GM23248 (cell line): ENCODE data around the gene MYOD1.

Experiments used
- EZH2 ChIP-seq: fragments of 200-600 bp; sonication (generic); IDR thresholded peaks from 2 replicates; pipeline ENCODE4 v1.6.1; 2018; ENCODE audit warnings: antibody characterized with exemption, mild to moderate bottlenecking; ENCODE audit not compliant: insufficient read depth, poor library complexity, severe bottlenecking
- EZH2phosphoT487 ChIP-seq: fragments of 200-600 bp; sonication (generic); IDR thresholded peaks from 2 replicates; pipeline ENCODE4 v1.6.1; 2018; ENCODE audit warnings: antibody characterized with exemption, moderate library complexity, mild to moderate bottlenecking, low read depth; ENCODE audit not compliant: insufficient read depth

DNA sequence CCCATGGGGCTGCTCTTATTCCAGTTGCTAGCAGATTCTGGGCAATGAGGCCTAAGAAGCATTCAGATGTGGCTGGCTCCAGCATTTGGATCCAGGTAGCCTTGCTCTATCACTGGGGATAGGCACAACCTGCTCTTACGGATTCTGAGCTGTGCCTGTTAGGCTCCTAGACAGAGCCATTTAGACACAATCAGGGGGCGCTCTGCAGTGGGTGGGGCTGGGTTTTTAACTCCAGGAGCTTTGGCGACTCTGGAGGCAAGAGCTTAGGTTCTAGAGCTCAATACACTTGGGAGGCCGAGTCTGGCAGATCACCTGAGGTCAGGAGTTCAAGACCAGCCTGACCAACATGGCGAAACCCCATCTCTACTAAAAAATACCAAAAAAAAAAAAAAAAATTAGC, 47.2 kb downstream of the MYOD1 start:
- TF ChIP-seq EZH2 (no peak), EZH2phosphoT487 (no peak)
